Hepatocyte (in vitro differentiated cells): ENCODE results near the gene PLCH2. TPM values are rescaled to one million over a fixed set of nuclear protein-coding genes. Genes with fewer than 3 reads are reported as not detected.

Experiments
- DNase-seq: peaks from one replicate; pipeline ENCODE4 v3.0.0-alpha.2; 2016; ENCODE audit warnings: low spot score
- H2AFZ ChIP-seq: fragments of 200-600 bp; sonication (generic); 2 replicates; pipeline ENCODE4 v1.6.0; 2016; ENCODE audit warnings: antibody characterized with exemption, mild to moderate bottlenecking
- H3K27ac ChIP-seq: fragments of 200-600 bp; sonication (generic); 2 replicates; pipeline ENCODE4 v1.5.1; 2016; ENCODE audit warnings: mild to moderate bottlenecking
- H3K27me3 ChIP-seq: fragments of 200-600 bp; sonication (generic); 2 replicates; pipeline ENCODE4 v1.6.1; 2016
- H3K36me3 ChIP-seq: fragments of 200-600 bp; sonication (generic); replicated peaks from 2 replicates; pipeline ENCODE4 v1.5.1; 2016; ENCODE audit warnings: low read depth; ENCODE audit not compliant: insufficient read depth
- H3K4me1 ChIP-seq: fragments of 200-600 bp; sonication (generic); 2 replicates; pipeline ENCODE4 v1.5.1; 2016; ENCODE audit warnings: mild to moderate bottlenecking, moderate library complexity; ENCODE audit not compliant: insufficient read depth
- H3K4me2 ChIP-seq: fragments of 200-600 bp; sonication (generic); 2 replicates; pipeline ENCODE4 v1.6.0; 2016
- H3K4me3 ChIP-seq: fragments of 200-600 bp; sonication (generic); 2 replicates; pipeline ENCODE4 v1.5.1; 2016; ENCODE audit warnings: mild to moderate bottlenecking
- H3K79me2 ChIP-seq: fragments of 200-600 bp; sonication (generic); 2 replicates; pipeline ENCODE4 v1.6.0; 2017; ENCODE audit warnings: mild to moderate bottlenecking
- H3K9me2 ChIP-seq: fragments of 200-600 bp; sonication (generic); replicated peaks from 2 replicates; pipeline ENCODE4 v1.6.0; 2017; ENCODE audit warnings: mild to moderate bottlenecking; ENCODE audit not compliant: insufficient read depth
- H3K9me3 ChIP-seq: fragments of 200-600 bp; sonication (generic); 2 replicates; pipeline ENCODE4 v1.5.1; 2016; ENCODE audit warnings: low read depth, mild to moderate bottlenecking
- H4K20me1 ChIP-seq: fragments of 200-600 bp; sonication (generic); 2 replicates; pipeline ENCODE4 v1.6.0; 2016; ENCODE audit warnings: mild to moderate bottlenecking; ENCODE audit not compliant: insufficient read depth, poor library complexity, severe bottlenecking
- CTCF ChIP-seq: fragments of 200-600 bp; sonication (generic); IDR thresholded peaks from 2 replicates; pipeline ENCODE4 v1.5.1; 2016; ENCODE audit warnings: antibody characterized with exemption, mild to moderate bottlenecking; ENCODE audit not compliant: poor library complexity
- EZH2 ChIP-seq: fragments of 200-600 bp; sonication (generic); IDR thresholded peaks from 2 replicates; pipeline ENCODE4 v1.6.1; 2016; ENCODE audit warnings: antibody characterized with exemption, mild to moderate bottlenecking, borderline replicate concordance
- EZH2phosphoT487 ChIP-seq: fragments of 200-600 bp; sonication (generic); IDR thresholded peaks from one replicate; pipeline ENCODE4 v1.6.1; 2018; ENCODE audit warnings: antibody characterized with exemption, mild to moderate bottlenecking, low read depth, moderate library complexity; ENCODE audit not compliant: unreplicated experiment, severe bottlenecking
- WGBS: methylation state at CpG from one replicate; pipeline ENCODE4 v1.1.6; 2016; ENCODE audit warnings: low lambda C conversion rate; ENCODE audit errors: missing lambda C conversion rate; 5-methylcytosine and 5-hydroxymethylcytosine counted together
- polyA plus RNA-seq: library from polyadenylated mRNA; unstranded; fragments of >200 nt; fragmentation: Nextera tagmentation; extraction: Ambion mirVana; gene quantifications from 2 replicates; pipeline ENCODE4 v1.2.1, GENCODE V29; 2016
- total RNA-seq: library from RNA; depleted of rRNA; stranded (reverse); fragments of >200 nt; gene quantifications from 2 replicates; pipeline ENCODE4 v1.2.3, GENCODE V29; 2014

The PLCH2 gene
- total and polyA plus RNA-seq, 2 experiments from 2014 or later = 1.3 to 3.4 TPM

GRCh38 chr1:2508180-2508579 lies 32.1 kb downstream of the PLCH2 start:
- no peak overlapping the region for H3K4me3 ChIP-seq
- no peak overlapping the region for H3K27ac ChIP-seq
- no peak for TF ChIP-seq EZH2phosphoT487
- no peak for TF ChIP-seq CTCF
- TF ChIP-seq EZH2 = no peak
- H3K36me3 ChIP-seq = no peaks in the 10 kb centered on the region
- H3K4me1 ChIP-seq = peaks cover 7% of the 10 kb centered on the region
- H3K4me2 ChIP-seq = no peak overlapping the region
- 91% methylated on average over 20 of the region's 24 CpGs for WGBS
- no peaks in the 10 kb centered on the region for H3K79me2 ChIP-seq
- no peaks in the 10 kb centered on the region for H3K9me3 ChIP-seq
- H3K27me3 ChIP-seq = no peaks in the 10 kb centered on the region
- DNase-seq = no peak
- H3K9me2 ChIP-seq = no peaks in the 10 kb centered on the region
- H2AFZ ChIP-seq = no peak overlapping the region
- H4K20me1 ChIP-seq = no peaks in the 10 kb centered on the region

- Histone ChIP-seq H3K4me3 (no peak overlapping the region), H2AFZ (no peak overlapping the region), H3K27me3 (no peaks in the 10 kb centered on the region), H3K36me3 (no peaks in the 10 kb centered on the region), H3K9me3 (no peaks in the 10 kb centered on the region), H3K9me2 (no peaks in the 10 kb centered on the region), H3K27ac (no peak overlapping the region), H3K4me2 (no peak overlapping the region), H3K4me1 (peaks cover 7% of the 10 kb centered on the region), H4K20me1 (no peaks in the 10 kb centered on the region), H3K79me2 (no peaks in the 10 kb centered on the region)
- 94% methylated on average over 28 of the region's 29 CpGs for WGBS
- no peak for DNase-seq
- TF ChIP-seq EZH2 = no peak
- no peak for TF ChIP-seq EZH2phosphoT487
- no peak for TF ChIP-seq CTCF
Measured at GRCh38 chr1:2508751-2509150, 32.7 kb downstream of the PLCH2 start.

GRCh38 chr1:2509589-2509988 lies 33.5 kb downstream of the PLCH2 start:
- H3K9me3 ChIP-seq = no peaks in the 10 kb centered on the region
- no peak for DNase-seq
- H3K4me2 ChIP-seq = no peak overlapping the region
- whole genome bisulfite sequencing = 96% methylated on average over 11 of the region's 11 CpGs
- H3K27ac ChIP-seq = no peak overlapping the region
- H3K4me1 ChIP-seq = peaks cover 6% of the 10 kb centered on the region
- no peak for TF ChIP-seq CTCF
- H3K9me2 ChIP-seq = no peaks in the 10 kb centered on the region
- H2AFZ ChIP-seq = no peak overlapping the region
- H3K36me3 ChIP-seq = no peaks in the 10 kb centered on the region
- H3K4me3 ChIP-seq = no peak overlapping the region
- no peaks in the 10 kb centered on the region for H4K20me1 ChIP-seq
- no peaks in the 10 kb centered on the region for H3K27me3 ChIP-seq
- H3K79me2 ChIP-seq = no peaks in the 10 kb centered on the region
